Esophagus muscularis mucosa (tissue), 4 donors: Measurements from ENCODE around the gene PIK3R3.

Experiments
- CTCF ChIP-seq, 3 experiments: fragments of 200-600 bp in 2 of 3; fragments of 450-650 bp in 1 of 3; sonication (generic) in 2 of 3; IDR thresholded peaks; one replicate each; pipeline ENCODE4 v1.5.1; 2017 to 2019; ENCODE audit warnings: antibody characterized with exemption in 3 of 3, mild to moderate bottlenecking in 2 of 3, moderate library complexity in 1 of 3
- EP300 ChIP-seq: sonication (generic); formaldehyde crosslinking; IDR thresholded peaks from one replicate; pipeline ENCODE4 v1.6.1; 2017; ENCODE audit warnings: antibody characterized with exemption
- POLR2A ChIP-seq: fragments of 450-650 bp; IDR thresholded peaks from one replicate; pipeline ENCODE4 v1.6.1; 2017; ENCODE audit warnings: antibody characterized with exemption, moderate library complexity, mild to moderate bottlenecking, low read depth
- POLR2AphosphoS5 ChIP-seq, 2 donors: sonication (generic); formaldehyde crosslinking; IDR thresholded peaks; one replicate each; pipeline ENCODE4 v1.6.1; 2017; ENCODE audit warnings: antibody characterized with exemption in 2 of 2

- TF ChIP-seq CTCF (IDR thresholded peaks at IDR 0.05) (no peak), POLR2AphosphoS5 (IDR thresholded peaks at IDR 0.05) (no peak), POLR2A (no peak), EP300 (no peak)
Measured at GRCh38 chr1:46003315-46003714, 129.1 kb downstream of the PIK3R3 start.
